Choroid plexus epithelial cell (primary cell): ENCODE data around the gene PLXDC2.

Source experiments
- DNase-seq: peaks from one replicate; pipeline ENCODE4 v3.0.0-alpha.2; 2010; ENCODE audit warnings: low read depth
- H3K4me3 ChIP-seq: 2 replicates; pipeline ENCODE4 v1.5.1; 2011; ENCODE audit warnings: low read depth, mild to moderate bottlenecking, control low read depth, low read length, moderate library complexity
- TF ChIP-seq, protein P1 (sequence below): conservative IDR thresholded peaks from 2 replicates; pipeline ENCODE4 v1.5.1; 2011; ENCODE audit warnings: low read depth, mild to moderate bottlenecking, control low read depth, inconsistent platforms, low read length, moderate library complexity

The PLXDC2 gene

DNA sequence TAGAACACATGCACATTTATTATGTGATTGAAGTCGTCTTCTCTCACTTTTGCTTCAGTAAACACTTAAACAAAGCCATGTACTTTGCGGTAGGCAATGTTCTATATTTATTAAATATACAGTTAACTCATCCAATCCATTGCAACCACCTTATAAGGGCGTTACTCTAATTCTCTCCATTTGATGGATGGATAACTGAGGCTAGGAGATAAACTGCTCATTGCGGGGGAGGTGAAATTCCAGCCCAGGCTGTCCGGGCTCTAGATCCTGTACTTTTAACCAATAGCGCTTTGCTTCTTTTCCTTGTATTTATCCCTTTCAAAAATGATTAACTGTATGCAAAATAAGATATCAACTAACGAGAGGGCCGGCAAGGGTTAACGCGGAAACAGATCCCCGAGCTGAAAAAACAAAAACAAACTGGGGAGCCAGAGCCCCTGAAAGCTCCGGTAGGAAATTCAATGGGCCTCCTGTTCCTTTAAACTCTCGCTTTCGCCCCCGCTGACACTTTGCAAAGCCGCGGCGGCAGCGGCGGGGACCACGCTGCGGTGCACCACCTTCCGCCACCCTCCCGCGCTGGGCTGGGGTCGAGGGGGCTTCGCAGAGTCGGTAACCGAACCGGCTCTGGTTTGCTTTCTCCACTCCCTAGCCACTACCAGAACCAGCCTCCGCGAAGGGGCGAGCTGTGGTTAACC, 1.0 kb upstream of the PLXDC2 start:
- H3K4me3 ChIP-seq: peak overlapping the region; percentile 80
- DNase-seq: peak; percentile 38
- TF ChIP-seq, protein P1, sequence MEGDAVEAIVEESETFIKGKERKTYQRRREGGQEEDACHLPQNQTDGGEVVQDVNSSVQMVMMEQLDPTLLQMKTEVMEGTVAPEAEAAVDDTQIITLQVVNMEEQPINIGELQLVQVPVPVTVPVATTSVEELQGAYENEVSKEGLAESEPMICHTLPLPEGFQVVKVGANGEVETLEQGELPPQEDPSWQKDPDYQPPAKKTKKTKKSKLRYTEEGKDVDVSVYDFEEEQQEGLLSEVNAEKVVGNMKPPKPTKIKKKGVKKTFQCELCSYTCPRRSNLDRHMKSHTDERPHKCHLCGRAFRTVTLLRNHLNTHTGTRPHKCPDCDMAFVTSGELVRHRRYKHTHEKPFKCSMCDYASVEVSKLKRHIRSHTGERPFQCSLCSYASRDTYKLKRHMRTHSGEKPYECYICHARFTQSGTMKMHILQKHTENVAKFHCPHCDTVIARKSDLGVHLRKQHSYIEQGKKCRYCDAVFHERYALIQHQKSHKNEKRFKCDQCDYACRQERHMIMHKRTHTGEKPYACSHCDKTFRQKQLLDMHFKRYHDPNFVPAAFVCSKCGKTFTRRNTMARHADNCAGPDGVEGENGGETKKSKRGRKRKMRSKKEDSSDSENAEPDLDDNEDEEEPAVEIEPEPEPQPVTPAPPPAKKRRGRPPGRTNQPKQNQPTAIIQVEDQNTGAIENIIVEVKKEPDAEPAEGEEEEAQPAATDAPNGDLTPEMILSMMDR: no peak

DNA sequence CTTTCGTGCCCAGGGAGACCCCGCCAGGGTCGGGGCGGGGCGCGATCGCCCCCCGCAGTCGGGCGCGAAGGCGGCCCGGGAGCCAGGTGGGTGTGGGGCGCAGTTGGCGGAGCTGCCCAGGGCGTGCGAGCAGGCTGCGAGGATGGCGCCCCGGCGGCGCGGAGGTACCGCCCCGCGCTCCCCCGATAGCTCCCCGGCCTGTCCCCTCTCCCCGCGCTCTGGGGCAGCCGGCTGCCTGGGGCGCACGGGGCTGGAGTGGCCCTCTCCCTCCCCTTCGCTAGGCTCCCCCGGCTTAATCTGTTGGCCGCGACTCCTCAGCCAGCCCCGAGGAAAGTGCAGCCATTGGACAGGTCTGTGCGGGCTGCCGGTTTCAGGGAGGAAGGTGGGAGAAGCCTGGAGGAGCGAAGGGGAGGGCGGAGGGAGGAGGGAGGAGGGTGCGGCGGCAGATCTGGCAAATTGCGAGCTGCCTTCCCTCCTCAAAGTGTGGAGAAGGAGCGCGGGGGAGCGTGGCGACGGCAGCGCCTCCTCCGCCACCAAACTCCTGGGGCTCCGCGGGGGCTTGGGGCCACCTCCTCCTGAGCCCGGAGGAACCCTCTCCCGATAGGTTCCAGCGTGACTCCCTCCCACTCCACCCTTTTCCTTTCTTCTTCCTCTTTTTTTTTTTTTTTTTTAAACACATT, 361 bp upstream of the PLXDC2 start:
- peak; percentile 80 for DNase-seq
- TF ChIP-seq, protein P1: no peak
- peak overlapping the region; percentile 80 for H3K4me3 ChIP-seq

DNA sequence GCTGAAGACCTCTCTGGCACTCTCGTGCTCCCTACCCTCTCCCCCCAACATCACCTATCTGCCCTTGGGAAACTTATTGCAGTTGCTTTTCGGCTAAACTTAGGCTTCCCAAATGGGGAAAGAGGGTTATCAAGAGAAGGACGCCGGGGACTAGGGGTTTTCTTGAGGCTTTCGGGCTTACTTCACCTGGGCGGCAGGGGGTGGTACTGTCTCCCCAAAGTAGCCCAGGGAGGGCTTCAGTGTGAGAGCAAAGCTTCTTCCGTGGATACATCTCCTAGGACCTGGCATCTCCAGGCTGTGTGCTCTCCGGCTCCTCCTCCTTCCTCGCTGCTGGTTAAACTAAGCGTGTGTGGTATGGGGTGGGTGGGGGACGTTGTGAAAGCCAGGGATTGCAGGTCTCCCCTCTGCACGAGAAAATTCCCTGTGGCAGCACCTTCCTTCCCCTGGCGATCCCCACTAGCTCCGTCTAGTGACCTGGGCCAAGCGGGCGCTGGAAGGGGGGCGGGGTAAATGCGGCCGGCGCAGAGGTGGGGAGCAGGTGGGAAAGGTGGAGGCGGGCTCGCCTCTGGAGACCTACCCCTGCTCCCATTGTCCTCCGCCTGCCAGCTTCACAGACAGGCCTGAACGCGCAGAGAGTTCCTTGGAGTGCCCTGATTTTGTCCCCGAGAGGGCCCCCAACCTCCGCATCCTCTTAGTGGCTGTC, 1.1 kb downstream of the PLXDC2 start:
- DNase-seq: peak; percentile 48
- TF ChIP-seq, protein P1: peak; percentile 40
- H3K4me3 ChIP-seq: peak overlapping the region; percentile 80

DNA sequence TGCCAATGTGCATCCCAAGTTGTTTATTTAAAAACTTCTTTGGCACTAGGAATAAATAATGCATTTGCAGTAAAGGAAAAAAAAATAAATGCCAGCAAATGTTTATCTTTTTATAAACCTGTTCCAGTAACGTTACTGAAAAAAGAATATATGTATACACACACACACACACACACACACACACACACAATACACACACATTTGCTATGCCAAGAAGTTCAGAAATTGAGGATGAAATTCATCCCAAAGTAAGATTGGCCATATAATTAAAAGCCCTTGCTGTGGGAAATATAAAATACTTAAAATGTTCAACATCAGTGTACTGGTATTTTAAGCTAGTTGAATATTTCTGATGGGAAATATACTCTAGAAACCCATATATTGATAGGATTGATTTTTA, 2.6 kb downstream of the PLXDC2 start:
- no peak for DNase-seq
- TF ChIP-seq, protein P1: no peak
- peak overlapping the region; percentile 80 for H3K4me3 ChIP-seq

DNA sequence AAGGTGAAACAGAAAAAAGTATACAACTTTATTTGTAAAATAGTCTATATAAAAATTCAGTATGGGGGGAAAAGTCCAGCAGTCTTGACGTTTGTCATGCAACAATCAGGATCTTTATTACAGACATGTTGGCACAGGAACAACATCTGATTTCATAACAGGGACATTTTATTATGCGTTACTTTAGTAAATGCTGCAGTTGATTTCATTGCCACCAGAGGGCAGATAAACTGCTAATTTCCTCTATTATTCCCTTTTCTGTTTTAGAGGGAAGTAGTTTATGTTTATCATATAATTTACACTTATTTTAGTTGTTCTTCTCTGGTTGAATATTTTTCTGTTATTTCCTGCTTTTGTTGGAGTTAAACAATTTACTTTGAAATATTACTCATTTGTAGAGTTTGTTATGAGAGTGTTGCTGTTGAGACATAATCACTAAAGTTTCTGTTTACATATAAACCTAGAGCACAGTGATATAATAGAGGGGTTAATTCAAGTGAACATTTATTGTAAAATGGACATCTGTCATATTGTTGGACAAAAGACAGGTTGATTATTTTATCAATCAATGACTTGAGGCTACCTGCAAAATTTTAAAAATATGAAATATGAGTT, 3.3 kb downstream of the PLXDC2 start:
- TF ChIP-seq, protein P1: peak; percentile 70
- DNase-seq: peak; percentile 76
- peak overlapping the region; percentile 20 for H3K4me3 ChIP-seq

DNA sequence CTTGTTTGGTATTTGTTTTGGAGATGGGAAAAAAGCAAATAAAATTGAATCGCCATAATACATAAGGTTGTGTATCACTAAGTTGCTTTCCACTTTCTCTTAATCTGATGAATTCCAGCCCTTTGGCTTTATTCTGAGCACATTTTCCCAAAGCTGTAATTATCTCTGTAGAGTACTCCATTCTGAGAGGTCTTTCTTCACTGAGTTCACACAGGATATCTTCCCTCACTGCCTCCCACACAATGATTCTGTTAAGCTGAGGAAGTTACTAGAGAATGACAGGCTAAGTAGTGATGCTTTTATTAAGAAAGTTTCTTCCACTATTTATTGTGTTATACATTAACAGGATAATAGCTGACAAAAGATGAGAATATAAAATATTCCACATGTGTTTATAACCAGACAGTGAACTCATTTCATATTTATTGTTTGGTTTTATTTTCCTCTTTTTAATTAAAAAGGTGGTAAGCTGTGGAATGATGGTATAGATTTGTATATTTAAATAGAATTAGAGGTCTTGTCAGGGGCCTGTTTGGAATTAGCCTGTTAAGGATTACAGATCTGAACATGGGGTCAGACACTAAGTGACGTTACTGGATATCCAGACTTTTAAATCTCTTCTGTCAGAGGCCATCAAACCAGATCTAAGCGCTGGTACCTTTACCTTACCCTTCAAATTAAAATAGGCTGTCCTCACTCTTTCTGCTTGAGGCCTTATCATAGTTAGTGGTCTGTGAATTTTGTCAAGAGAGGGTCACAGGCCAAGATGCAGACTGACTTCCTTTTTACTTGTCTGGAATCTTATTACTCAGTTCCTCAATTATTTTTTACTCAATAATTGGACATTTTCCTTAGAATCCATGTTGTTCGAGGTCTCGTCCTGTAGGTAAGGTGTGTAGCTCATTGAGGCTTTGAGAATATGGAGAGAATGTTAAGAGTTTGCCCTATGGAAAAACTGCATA, 8.4 kb downstream of the PLXDC2 start:
- TF ChIP-seq, protein P1: no peak
- no peak for DNase-seq

More for the DNA sequence above, 8.4 kb downstream of the PLXDC2 start:
- H3K4me3 ChIP-seq: no peak overlapping the region
